Measurements from ENCODE around the gene ALKBH5.

DNA sequence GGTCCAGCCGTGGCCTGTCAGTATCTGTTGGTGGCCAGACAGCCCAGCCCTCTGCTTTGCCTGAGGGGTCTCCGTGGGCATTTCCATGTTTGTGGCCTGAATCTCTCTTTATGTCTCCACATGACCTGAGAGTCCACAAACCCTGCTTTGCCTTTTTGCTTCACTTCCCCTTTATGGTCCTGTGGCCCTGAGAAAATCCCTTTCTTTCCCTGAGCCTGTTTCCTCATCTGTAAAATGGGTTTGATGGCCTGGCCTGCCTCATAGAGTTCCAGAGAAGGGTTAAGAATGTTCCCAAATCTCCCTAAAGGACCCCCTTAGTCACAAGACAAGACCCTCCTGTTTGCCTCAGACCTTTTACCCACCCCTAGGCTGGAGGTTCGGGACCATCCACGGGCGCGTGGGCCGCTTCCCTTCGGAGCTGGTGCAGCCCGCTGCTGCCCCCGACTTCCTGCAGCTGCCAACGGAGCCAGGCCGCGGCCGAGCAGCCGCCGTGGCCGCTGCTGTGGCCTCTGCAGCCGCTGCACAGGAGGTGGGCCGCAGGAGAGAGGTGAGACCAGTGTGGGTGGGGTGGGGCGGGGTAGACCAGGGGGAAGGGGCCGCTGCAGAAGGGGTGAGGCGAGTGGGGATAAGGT is 26.2 kb upstream of the ALKBH5 start:
- no peak for TF ChIP-seq JUNB (IDR thresholded peaks at IDR 0.05)
- no peak for TF ChIP-seq HOXB13 (CRISPR knock-in tag; IDR thresholded peaks at IDR 0.05; ENCODE audit: low read depth)
- TF ChIP-seq RNF2 (IDR thresholded peaks at IDR 0.05; ENCODE audit: borderline replicate concordance, low read depth), result no peak
- no peak for TF ChIP-seq POLR2A (IDR thresholded peaks at IDR 0.05; ENCODE audit: low read length)
- TF ChIP-seq CEBPB (IDR thresholded peaks at IDR 0.05), result no peak
- TF ChIP-seq CTCF (IDR thresholded peaks at IDR 0.05), result no peak
